HepG2 (cell line): ENCODE measurements around the gene DENND4B. TPM values are rescaled to one million over a fixed set of nuclear protein-coding genes. Genes with fewer than 3 reads are reported as not detected.
A peak's percentile ranks its signal among the peaks of the same experiment; 100 is the strongest.

Experiments
- ATAC-seq: fragments of 200-7000 bp; cut with Tn5 transposase; 3 replicates; pipeline ENCODE4 v1.9.1; 2020; ENCODE audit warnings: mild to moderate bottlenecking, moderate library complexity
- BruUV-seq: library from RNA; stranded (reverse); fragments of 400-500 nt; replicated peaks from 2 replicates; lab custom pipeline; 2021; lab: Mats Ljungman, UMichigan
- CTCF ChIA-PET: fragments of 300-600 bp; formaldehyde crosslinking; extraction: SDS; loops from one replicate; lab custom pipeline; 2021; ENCODE audit warnings: low total read pairs, inconsistent platforms, low intra/inter-chr PET ratio; lab: Yijun Ruan, JAX
- POLR2A ChIA-PET: fragments of 350-600 bp; sonication (Branson Sonifier 250); formaldehyde crosslinking; loops from one replicate; lab custom pipeline; 2020; ENCODE audit warnings: antibody characterized with exemption, inconsistent platforms; lab: Yijun Ruan, JAX
- DNase-seq: peaks from one replicate; pipeline ENCODE4 v3.0.0-alpha.2; 2015; ENCODE audit warnings: low spot score
- FAIRE-seq: peaks from 3 replicates; lab custom pipeline; 2011; peaks lifted over from hg19 to GRCh38; lab: Jason Lieb, UNC
- H2AFZ ChIP-seq: one replicate; pipeline ENCODE4 v1.6.1; 2011; ENCODE audit warnings: low read length, inconsistent platforms
- H3K27ac ChIP-seq: fragments of 300-600 bp; 3 replicates; pipeline ENCODE4 v1.8.0; 2011; ENCODE audit warnings: mixed run types, mild to moderate bottlenecking, mixed read lengths, low read length, inconsistent platforms; ENCODE audit not compliant: insufficient read depth; ENCODE audit errors: extremely low read length
- H3K27me3 ChIP-seq, 2 experiments: fragments of 200-600 bp in 1 of 2; 2 replicates in 1 of 2; 3 replicates in 1 of 2; pipeline versions ENCODE4 v1.6.0 to v1.8.0; 2011; ENCODE audit warnings: low read length in 2 of 2, mild to moderate bottlenecking in 2 of 2, moderate library complexity in 2 of 2, inconsistent platforms in 1 of 2; ENCODE audit not compliant: insufficient read depth in 2 of 2, control insufficient read depth in 1 of 2
- H3K36me3 ChIP-seq, 2 experiments: fragments of 200-600 bp in 1 of 2; replicated peaks in 1 of 2; 2 replicates in 1 of 2; 3 replicates in 1 of 2; pipeline versions ENCODE4 v1.5.1 to v1.8.0; 2011; ENCODE audit warnings: low read length in 2 of 2, inconsistent platforms in 1 of 2; ENCODE audit not compliant: insufficient read depth in 2 of 2, control insufficient read depth in 1 of 2
- H3K4me1 ChIP-seq: 2 replicates; pipeline ENCODE4 v1.5.1; 2012; ENCODE audit warnings: low read length, inconsistent platforms; ENCODE audit not compliant: insufficient read depth
- H3K4me2 ChIP-seq: 2 replicates; pipeline ENCODE4 v1.6.0; 2011; ENCODE audit warnings: low read depth, low read length, inconsistent platforms
- H3K4me3 ChIP-seq, 3 experiments: fragments of 200-600 bp in 1 of 3; sonication (generic), shearing (Covaris generic) in 1 of 3; replicated peaks in 1 of 3; 2 replicates each; pipeline ENCODE4 v1.5.1; 2011 to 2016; ENCODE audit warnings: low read length in 3 of 3, inconsistent platforms in 2 of 3, low read depth in 2 of 3, mild to moderate bottlenecking in 2 of 3, control low read depth in 1 of 3, mixed read lengths in 1 of 3; ENCODE audit not compliant: insufficient read depth in 1 of 3
- H3K79me2 ChIP-seq: one replicate; pipeline ENCODE4 v1.6.1; 2011; ENCODE audit warnings: low read length, inconsistent platforms; ENCODE audit not compliant: insufficient read depth
- H3K9ac ChIP-seq: 2 replicates; pipeline ENCODE4 v1.6.0; 2011; ENCODE audit warnings: mild to moderate bottlenecking, low read depth, low read length, inconsistent platforms; ENCODE audit not compliant: insufficient read depth
- H3K9me3 ChIP-seq: 2 replicates; pipeline ENCODE4 v1.5.1; 2012; ENCODE audit warnings: mild to moderate bottlenecking, low read length
- H4K20me1 ChIP-seq: 2 replicates; pipeline ENCODE4 v1.6.0; 2011; ENCODE audit warnings: inconsistent platforms, mild to moderate bottlenecking, low read length, moderate library complexity; ENCODE audit not compliant: insufficient read depth
- ATF6 ChIP-seq: sonication (generic); formaldehyde crosslinking; conservative IDR thresholded peaks from 2 replicates; pipeline ENCODE4 v1.4.0; 2020; ENCODE audit warnings: missing genetic modification reagents
- CEBPZ ChIP-seq: IDR thresholded peaks from 2 replicates; pipeline ENCODE4 v1.6.1; 2012; ENCODE audit warnings: low read length, improper control_type of control experiment
- CREB3 ChIP-seq: sonication (generic); formaldehyde crosslinking; IDR thresholded peaks from 2 replicates; pipeline ENCODE4 v1.5.0; 2020; ENCODE audit warnings: missing genetic modification reagents
- FOXC1 ChIP-seq: sonication (generic); formaldehyde crosslinking; IDR thresholded peaks from 2 replicates; pipeline ENCODE4 v1.8.0; 2022; ENCODE audit warnings: mild to moderate bottlenecking, missing genetic modification reagents, borderline replicate concordance
- ISL2 ChIP-seq: sonication (generic); formaldehyde crosslinking; IDR thresholded peaks from 2 replicates; pipeline ENCODE4 v1.5.0; 2020; ENCODE audit warnings: missing genetic modification reagents
- RBFOX2 ChIP-seq: fragments of 200-400 bp; formaldehyde crosslinking; IDR thresholded peaks from 2 replicates; pipeline ENCODE4 v1.6.1; 2017; ENCODE audit warnings: low read depth, mild to moderate bottlenecking, low read length
- RCOR2 ChIP-seq: IDR thresholded peaks from 2 replicates; pipeline ENCODE4 v1.6.1; 2016; ENCODE audit warnings: missing biosample characterization, missing genetic modification reagents
- ZNF12 ChIP-seq: sonication (generic); formaldehyde crosslinking; IDR thresholded peaks from 2 replicates; pipeline ENCODE4 v1.5.0; 2020; ENCODE audit warnings: missing genetic modification reagents
- ZNF333 ChIP-seq: sonication (generic); formaldehyde crosslinking; IDR thresholded peaks from 2 replicates; pipeline ENCODE4 v1.4.0; 2020; ENCODE audit warnings: mild to moderate bottlenecking, missing genetic modification reagents, borderline replicate concordance
- ZNF550 ChIP-seq: sonication (generic); formaldehyde crosslinking; IDR thresholded peaks from 2 replicates; pipeline ENCODE4 v1.4.0; 2020; ENCODE audit warnings: mild to moderate bottlenecking, missing genetic modification reagents, borderline replicate concordance
- ZNF737 ChIP-seq: sonication (generic); formaldehyde crosslinking; IDR thresholded peaks from 2 replicates; pipeline ENCODE4 v1.5.0; 2020; ENCODE audit warnings: missing genetic modification reagents, mild to moderate bottlenecking, borderline replicate concordance
- ZNF740 ChIP-seq: sonication (generic); formaldehyde crosslinking; IDR thresholded peaks from 2 replicates; pipeline ENCODE4 v1.4.0; 2020; ENCODE audit warnings: missing genetic modification reagents
- WGBS: methylation state at CpG from one replicate; pipeline ENCODE4 v1.1.6; 2017; ENCODE audit warnings: low lambda C conversion rate; 5-methylcytosine and 5-hydroxymethylcytosine counted together
- in situ Hi-C: cut with HindIII; loops from 2 replicates; pipeline ENCODE4 v1.10.0; 2017; ENCODE audit warnings: low pct_unique_long_range_greater_than_20kb; ENCODE audit not compliant: extremely low pct_ligation_motif_present
- intact Hi-C: fragments of 100-400 bp; cut with micrococcal nuclease; formaldehyde crosslinking; loops from one replicate; pipeline ENCODE4 v1.10.0; 2022; ENCODE audit not compliant: unreplicated experiment
- polyA plus RNA-seq, 8 experiments: library from polyadenylated mRNA; depleted of rRNA in 3 of 8; stranded (reverse) in 7 of 8; unstranded in 1 of 8; fragments of >200 nt; fragmentation: Illumina TruSeq in 4 of 8; extraction: Trizol in 4 of 8; gene quantifications; 2 replicates each; pipeline versions ENCODE4 v1.2.1 to v1.2.3, GENCODE V29; 2011 to 2016; ENCODE audit warnings: low read depth in 4 of 8, missing spikeins in 1 of 8, mixed read lengths in 1 of 8; ENCODE audit not compliant: insufficient read depth in 1 of 8
- total RNA-seq, 5 experiments: library from RNA; depleted of rRNA; stranded (reverse); fragments of >200 nt; fragmentation: Illumina TruSeq; extraction: Trizol; gene quantifications; 2 replicates each; pipeline ENCODE4 v1.2.3, GENCODE V29; 2016; ENCODE audit warnings: low read depth in 1 of 5
- TF ChIP-seq, protein P1 (sequence below): sonication (generic); formaldehyde crosslinking; IDR thresholded peaks from 2 replicates; pipeline ENCODE4 v1.8.1; 2023; ENCODE audit warnings: mild to moderate bottlenecking, missing genetic modification reagents, borderline replicate concordance

Gene DENND4B
- total and polyA plus RNA-seq, 2 of the 13 experiments (the other 11 are each of a cell fraction or from before 2014, with no cell fraction given), result 15.1 to 20.3 TPM

GRCh38 chr1:153968000-153968363 lies 21.5 kb upstream of the DENND4B start (continued):
- TF ChIP-seq ZNF740 (CRISPR knock-in tag), result 0 out of 2 replicates have a peak, but pooled peaks have one; percentile 46
- TF ChIP-seq, protein P1, sequence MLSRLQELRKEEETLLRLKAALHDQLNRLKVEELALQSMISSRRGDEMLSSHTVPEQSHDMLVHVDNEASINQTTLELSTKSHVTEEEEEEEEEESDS (CRISPR knock-in tag), result peak; percentile 25; the same call in 1 of the 2 replicates
- TF ChIP-seq ZNF333 (CRISPR knock-in tag), result 0 out of 2 replicates have a peak, but pooled peaks have one; percentile 9
- no peak for TF ChIP-seq RBFOX2
- TF ChIP-seq, all 625 proteins: peak for 12

DNA sequence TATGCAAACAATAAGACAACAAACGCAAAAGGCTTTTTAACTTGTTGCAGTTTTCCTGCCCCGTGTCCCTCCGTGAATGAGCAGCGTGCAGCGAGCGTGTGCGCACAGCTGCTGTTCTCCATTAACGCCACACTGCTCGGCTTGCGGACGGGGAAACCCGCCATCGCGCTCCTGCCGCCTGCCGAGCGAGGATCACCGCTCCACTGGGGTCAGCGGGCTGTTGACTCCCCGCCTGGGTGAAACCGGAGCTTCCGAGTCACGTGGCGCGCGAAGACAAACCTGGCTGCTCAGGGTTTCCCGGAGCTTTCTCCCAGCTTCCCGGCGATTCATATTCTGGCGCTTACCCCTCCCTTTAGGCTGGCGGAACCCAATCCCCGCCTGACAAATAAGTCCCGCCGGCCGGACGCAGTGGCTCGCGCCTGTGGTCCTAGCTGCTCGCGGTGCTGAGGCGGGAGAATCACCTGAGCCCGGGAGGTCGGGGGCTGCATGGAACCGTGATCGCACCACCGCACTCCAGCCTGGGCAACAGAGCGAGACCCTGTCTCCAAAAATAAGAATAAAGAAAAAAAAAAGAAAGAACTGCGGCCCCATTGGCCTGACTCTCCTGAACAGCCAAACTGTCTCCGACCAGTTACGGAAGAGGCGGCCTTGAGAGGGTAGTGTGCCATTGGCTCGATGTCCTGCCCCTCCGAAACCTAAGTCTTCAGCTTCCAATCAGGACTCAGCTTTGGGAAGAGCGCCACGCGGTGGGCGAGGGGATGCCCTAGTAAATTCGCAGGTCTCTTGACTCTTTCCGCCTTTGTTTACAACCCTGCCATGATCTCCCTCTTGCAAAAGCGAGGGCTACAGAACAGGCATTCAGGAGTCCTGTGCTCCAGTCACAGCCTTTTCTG lies 20.8 kb upstream of the DENND4B start, which contains the start of gene CREB3L4:
Gene CREB3L4, plus strand, starts transcription at position 796 of the 893 bp plus-strand sequence. CDS start 624 bp downstream, outside the sequence.
- under 1% methylated on average over 29 of the region's 60 CpGs for WGBS
- in situ Hi-C loops (no loop called here), intact Hi-C loops (loop anchor here (5.0 kb wide), 1 partner anchor 170 kb away; no protein-coding TSS in a partner anchor)
- DNase-seq (peak; percentile 97), FAIRE-seq (peak; percentile 86), ATAC-seq (peak; percentile 86)
- Histone ChIP-seq H3K4me2 (peak within 1 kb of the TSS; percentile 98), H3K27ac (peak within 1 kb of the TSS; percentile 83), H3K79me2 (peaks cover 15% of the 10 kb centered on the region), H3K4me3 (peak within 1 kb of the TSS; percentile 62 to 82 (median 72)), H3K4me1 (peaks cover 30% of the 10 kb centered on the region), H3K27me3 (no peaks in the 10 kb centered on the region; a peak in 1 of 5 replicates), H3K36me3 (no peaks in the 10 kb centered on the region), H3K9ac (peak within 1 kb of the TSS; percentile 75), H4K20me1 (no peaks in the 10 kb centered on the region), H2AFZ (no peak within 1 kb of the TSS), H3K9me3 (no peaks in the 10 kb centered on the region)
- CTCF ChIA-PET, result interaction anchor here (0.9 kb wide), 1 partner anchor 9 kb away, joined by 3 read pairs; the partner anchor contains the start of gene CRTC2
- BruUV-seq, result TSS peak; percentile 47
- POLR2A ChIA-PET, result interaction anchor here (0.9 to 10.0 kb wide), 17 partner anchors 10 to 252 kb away, joined by 3 to 209 read pairs (median 4); partner anchors contain the start of genes CRTC2, DENND4B, GATAD2B and INTS3
- peak; percentile 75 for TF ChIP-seq FOXC1
- 0 out of 2 replicates have a peak, but pooled peaks have one; percentile 84 for TF ChIP-seq CREB3 (CRISPR knock-in tag)
- peak; percentile 32; the same call in 1 of the 2 replicates for TF ChIP-seq ISL2
- peak; percentile 15; the same call in 1 of the 2 replicates for TF ChIP-seq RCOR2 (CRISPR knock-in tag)
- TF ChIP-seq ATF6, result no peak
- no peak for TF ChIP-seq CEBPZ
- TF ChIP-seq ZNF12 (CRISPR knock-in tag), result no peak
- TF ChIP-seq ZNF737 (CRISPR knock-in tag), result no peak
- no peak for TF ChIP-seq ZNF550 (CRISPR knock-in tag)
